HG03064 (cell line): Measurements from ENCODE around the gene CHRNA7.
"Not testable (repeated sequence)": the region's sequence is repeated elsewhere in the genome, so short reads cannot be mapped to it uniquely, and the experiment has no call there.

ENCODE experiments used
- ATAC-seq: cut with Tn5 transposase; IDR thresholded peaks from one replicate; pipeline ENCODE4 v1.9.1; 2021; ENCODE audit warnings: low read depth; ENCODE audit not compliant: unreplicated experiment

The CHRNA7 gene

GRCh38 chr15:32119286-32119685, 89.0 kb downstream of the CHRNA7 start:
- ATAC-seq = no peak

GRCh38 chr15:32119694-32120330, 89.5 kb downstream of the CHRNA7 start:
- no peak for ATAC-seq

- ATAC-seq = no peak
These were observed 90.5 kb downstream of the CHRNA7 start for GRCh38 chr15:32120577-32121383.

DNA sequence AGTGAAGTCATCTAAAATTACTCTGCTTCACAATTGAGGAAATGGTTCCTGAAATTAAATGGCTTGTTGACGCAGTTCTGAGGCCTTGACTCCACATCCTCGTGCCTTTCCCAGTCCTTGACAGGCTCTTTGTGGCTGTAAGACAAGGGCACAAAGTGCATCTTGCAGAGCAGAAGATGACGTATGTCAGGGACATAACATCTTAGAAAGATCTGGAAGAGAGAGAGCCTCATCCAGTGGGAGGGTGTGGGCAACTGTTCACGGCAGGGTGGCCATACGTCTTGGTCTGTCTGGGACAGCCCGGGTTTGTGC, 91.0 kb downstream of the CHRNA7 start:
- ATAC-seq = no peak

GRCh38 chr15:32122013-32122412, 91.7 kb downstream of the CHRNA7 start:
- no peak for ATAC-seq

DNA sequence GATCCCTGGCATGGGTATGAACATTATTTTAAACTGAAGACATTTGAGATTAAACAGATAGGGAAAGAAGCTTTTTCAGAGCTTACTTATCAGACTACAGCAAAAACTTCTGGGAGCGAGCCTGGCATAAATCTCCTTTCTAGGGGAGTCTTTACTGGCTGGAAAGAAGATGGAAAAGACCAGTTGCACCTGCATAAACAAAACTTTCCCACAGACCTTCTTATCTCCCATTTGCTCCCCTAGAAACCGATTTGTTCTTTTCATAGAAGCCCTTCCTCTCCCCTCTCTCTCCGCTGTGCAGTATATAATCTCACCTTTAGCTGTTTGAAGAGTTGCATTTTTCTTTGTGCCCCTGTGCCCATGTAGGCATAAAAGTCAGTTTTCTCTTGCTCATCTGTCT, 93.2 kb downstream of the CHRNA7 start:
- no peak for ATAC-seq

DNA sequence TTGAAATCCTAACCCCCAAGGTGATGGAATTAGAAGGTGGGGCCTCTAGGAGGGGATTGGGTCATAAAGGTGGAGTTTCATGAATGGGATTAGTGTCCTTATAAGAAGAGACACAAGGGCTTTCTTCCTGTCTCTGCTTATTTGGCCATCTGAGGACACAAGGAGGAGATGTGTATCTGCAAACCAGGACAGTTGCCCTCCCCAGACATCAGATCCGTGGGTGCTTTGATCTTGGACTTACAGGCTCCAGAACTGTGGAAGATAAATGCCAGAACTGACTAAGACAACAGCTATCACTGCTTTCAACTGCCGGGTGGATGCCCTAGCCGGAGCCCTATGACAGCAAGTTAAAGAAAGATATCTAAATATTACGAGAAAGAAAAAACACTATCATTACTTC, 94.4 kb downstream of the CHRNA7 start:
- no peak for ATAC-seq

DNA sequence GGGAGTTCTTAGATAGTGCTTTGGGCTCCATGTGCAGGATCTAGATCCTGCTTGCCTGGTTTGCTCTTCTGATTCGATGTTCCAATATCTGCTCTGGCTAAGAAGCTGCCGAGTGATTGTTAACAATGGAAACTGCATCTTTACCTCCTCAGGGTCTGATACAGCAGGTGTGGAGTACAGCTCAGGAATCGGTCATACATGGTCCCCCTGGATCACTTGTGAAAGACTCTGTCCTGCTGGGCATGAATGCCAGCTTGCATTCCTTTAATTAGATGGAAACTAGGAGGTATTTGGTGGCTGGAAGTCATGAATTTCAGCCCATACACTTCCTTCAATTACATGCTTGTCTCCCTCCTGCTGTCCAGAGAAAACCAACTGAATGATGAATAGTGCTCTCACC, 95.3 kb downstream of the CHRNA7 start:
- no peak for ATAC-seq

- ATAC-seq = no peak
These were observed 99.5 kb downstream of the CHRNA7 start for GRCh38 chr15:32129815-32130214.

DNA sequence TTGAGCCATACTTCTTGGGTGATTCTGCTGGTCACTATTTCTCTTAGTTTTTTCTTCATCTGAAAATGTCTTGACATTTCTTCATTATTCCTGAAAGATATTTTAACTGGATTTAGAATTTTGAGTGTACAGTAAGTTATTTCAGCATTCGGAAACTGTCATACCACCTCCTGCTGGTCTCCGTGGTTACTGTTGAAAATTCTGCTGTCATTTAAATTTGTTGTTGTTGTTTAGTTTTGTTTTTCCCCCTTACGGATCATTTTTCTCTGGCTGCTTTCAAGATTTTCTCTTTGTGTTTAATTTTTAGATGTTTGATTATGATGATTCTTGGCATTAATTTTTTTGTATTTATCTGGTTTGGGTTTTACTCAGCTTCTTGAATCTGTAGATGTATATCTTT, 100.5 kb downstream of the CHRNA7 start:
- ATAC-seq = no peak

GRCh38 chr15:32131803-32132202, 101.5 kb downstream of the CHRNA7 start:
- no peak for ATAC-seq

- ATAC-seq = no peak
These were observed 102.5 kb downstream of the CHRNA7 start for GRCh38 chr15:32132859-32133258.

GRCh38 chr15:32134842-32135241, 104.5 kb downstream of the CHRNA7 start:
- no peak for ATAC-seq

GRCh38 chr15:32135335-32135734, 105.0 kb downstream of the CHRNA7 start:
- ATAC-seq = no peak

DNA sequence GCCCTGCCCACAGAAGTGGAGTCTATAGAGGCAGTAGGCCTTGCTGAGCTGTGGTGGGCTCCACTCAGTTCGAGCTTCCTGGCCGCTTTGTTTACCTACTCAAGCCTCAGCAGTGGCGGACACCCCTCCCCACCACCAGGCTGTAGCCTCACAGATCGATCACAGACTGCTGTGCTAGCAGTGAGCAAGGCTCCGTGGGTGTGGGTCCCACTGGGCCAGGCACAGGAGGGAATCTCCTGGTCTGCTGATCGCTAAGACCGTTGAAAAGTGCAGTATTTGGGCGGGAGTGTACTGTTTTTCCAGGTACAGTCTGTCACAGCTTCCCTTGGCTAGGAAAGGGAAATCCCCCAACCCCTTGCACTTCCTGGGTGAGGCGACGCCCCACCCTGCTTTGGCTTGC, 115.2 kb downstream of the CHRNA7 start:
- ATAC-seq = not testable (repeated sequence)

GRCh38 chr15:32148833-32149555, 118.7 kb downstream of the CHRNA7 start:
- no peak for ATAC-seq

GRCh38 chr15:32152574-32152973, 122.3 kb downstream of the CHRNA7 start:
- no peak for ATAC-seq

- not testable (repeated sequence) for ATAC-seq
These were observed 123.7 kb downstream of the CHRNA7 start for GRCh38 chr15:32153868-32154623.

- ATAC-seq = not testable (repeated sequence)
These were observed 131.8 kb downstream of the CHRNA7 start for GRCh38 chr15:32162143-32162542.

DNA sequence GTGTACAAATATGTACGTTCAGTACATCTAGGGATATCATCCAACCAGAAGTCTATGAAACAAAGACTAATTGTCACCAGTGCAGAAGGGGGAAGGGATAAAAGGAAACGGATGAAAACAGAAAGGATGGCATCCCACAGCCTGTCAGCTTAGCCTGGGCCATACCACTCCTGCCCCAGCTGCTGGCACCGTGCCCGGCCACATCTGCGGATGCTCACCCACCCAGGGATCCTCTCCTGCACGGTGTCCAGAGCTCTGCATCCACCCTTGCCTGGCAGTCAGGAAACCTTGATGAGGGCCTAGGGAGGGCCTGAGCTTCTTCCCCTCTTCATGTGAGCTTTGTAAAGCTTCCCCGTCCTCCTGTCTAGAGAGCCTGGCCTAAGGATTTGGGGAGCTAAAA, 133.8 kb downstream of the CHRNA7 start:
- ATAC-seq = not testable (repeated sequence)

DNA sequence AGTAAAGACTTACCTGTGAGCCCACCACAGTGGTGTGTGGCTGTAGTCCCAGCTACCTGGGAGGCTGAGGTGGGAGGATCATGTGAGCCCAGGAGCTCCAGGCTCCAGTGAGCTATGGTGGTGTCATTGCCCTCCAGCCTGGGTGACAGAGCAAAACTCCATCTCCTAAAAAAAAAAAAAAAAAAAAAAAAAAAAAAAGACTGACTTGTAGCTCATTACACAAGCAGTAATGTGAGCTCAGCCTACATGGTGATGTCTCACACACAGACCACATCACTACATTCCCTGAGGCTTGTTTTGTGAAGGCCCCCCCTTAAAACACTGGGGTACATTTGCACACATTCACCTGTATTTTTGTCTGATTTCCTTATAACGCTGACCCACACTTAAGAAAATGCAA, 134.4 kb downstream of the CHRNA7 start:
- not testable (repeated sequence) for ATAC-seq
